Fibroblast of gingiva (primary cell): ENCODE measurements around the gene ST8SIA3.
"Not testable (repeated sequence)": the region's sequence is repeated elsewhere in the genome, so short reads cannot be mapped to it uniquely, and the experiment has no call there.

ENCODE experiments used
- DNase-seq: peaks from one replicate; pipeline ENCODE4 v3.0.0-alpha.2; 2011; ENCODE audit warnings: low read depth

ST8SIA3 gene

GRCh38 chr18:57364460-57364859 is 12.1 kb downstream of the ST8SIA3 start:
- DNase-seq, result no peak

GRCh38 chr18:57366528-57367081 is 14.2 kb downstream of the ST8SIA3 start:
- DNase-seq, result no peak

GRCh38 chr18:57372444-57372843 is 20.1 kb downstream of the ST8SIA3 start:
- DNase-seq, result no peak

GRCh38 chr18:57373017-57373416 is 20.7 kb downstream of the ST8SIA3 start:
- no peak for DNase-seq

- DNase-seq, result no peak
Observed at GRCh38 chr18:57376503-57376902, 24.1 kb downstream of the ST8SIA3 start.

GRCh38 chr18:57389271-57389670 is 36.9 kb downstream of the ST8SIA3 start:
- DNase-seq, result no peak

- no peak for DNase-seq
Observed at GRCh38 chr18:57390044-57390443, 37.7 kb downstream of the ST8SIA3 start.

GRCh38 chr18:57394749-57395148 is 42.4 kb downstream of the ST8SIA3 start:
- DNase-seq, result not testable (repeated sequence)

GRCh38 chr18:57396831-57397230 is 44.5 kb downstream of the ST8SIA3 start:
- not testable (repeated sequence) for DNase-seq

- DNase-seq, result no peak
Observed at GRCh38 chr18:57397440-57398132, 45.2 kb downstream of the ST8SIA3 start.

- DNase-seq, result no peak
Observed at GRCh38 chr18:57404345-57404744, 52.0 kb downstream of the ST8SIA3 start.

GRCh38 chr18:57409650-57410049 is 57.3 kb downstream of the ST8SIA3 start:
- DNase-seq, result no peak

- no peak for DNase-seq
Observed at GRCh38 chr18:57410749-57411148, 58.4 kb downstream of the ST8SIA3 start.

- no peak for DNase-seq
Observed at GRCh38 chr18:57416542-57416941, 64.2 kb downstream of the ST8SIA3 start.
